ENCODE results near the gene TP53.

TP53 gene

DNA sequence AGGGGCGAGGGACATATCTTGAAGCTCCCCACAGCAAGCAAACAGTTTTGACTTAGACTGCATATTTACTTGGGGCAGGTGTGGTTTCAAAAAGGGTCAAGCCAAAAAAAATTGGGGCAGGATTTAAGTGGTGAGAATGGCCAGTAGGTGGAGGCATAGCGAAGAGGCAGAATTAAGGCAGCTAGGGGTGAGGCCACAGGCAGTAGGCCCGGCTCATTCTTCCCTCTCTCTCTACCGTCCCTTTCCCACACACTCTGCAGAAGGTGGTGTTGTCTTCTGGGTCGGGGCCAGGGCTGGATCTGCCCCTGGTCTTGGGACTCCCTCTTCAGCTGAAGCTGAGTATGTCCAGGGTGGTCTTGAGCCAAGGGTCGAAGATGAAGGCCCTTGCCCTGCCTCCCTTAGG, 54.8 kb downstream of the TP53 start:
- H4K20me1 ChIP-seq (ENCODE audit: low read depth, low read length) = no peaks in the 10 kb centered on the region

DNA sequence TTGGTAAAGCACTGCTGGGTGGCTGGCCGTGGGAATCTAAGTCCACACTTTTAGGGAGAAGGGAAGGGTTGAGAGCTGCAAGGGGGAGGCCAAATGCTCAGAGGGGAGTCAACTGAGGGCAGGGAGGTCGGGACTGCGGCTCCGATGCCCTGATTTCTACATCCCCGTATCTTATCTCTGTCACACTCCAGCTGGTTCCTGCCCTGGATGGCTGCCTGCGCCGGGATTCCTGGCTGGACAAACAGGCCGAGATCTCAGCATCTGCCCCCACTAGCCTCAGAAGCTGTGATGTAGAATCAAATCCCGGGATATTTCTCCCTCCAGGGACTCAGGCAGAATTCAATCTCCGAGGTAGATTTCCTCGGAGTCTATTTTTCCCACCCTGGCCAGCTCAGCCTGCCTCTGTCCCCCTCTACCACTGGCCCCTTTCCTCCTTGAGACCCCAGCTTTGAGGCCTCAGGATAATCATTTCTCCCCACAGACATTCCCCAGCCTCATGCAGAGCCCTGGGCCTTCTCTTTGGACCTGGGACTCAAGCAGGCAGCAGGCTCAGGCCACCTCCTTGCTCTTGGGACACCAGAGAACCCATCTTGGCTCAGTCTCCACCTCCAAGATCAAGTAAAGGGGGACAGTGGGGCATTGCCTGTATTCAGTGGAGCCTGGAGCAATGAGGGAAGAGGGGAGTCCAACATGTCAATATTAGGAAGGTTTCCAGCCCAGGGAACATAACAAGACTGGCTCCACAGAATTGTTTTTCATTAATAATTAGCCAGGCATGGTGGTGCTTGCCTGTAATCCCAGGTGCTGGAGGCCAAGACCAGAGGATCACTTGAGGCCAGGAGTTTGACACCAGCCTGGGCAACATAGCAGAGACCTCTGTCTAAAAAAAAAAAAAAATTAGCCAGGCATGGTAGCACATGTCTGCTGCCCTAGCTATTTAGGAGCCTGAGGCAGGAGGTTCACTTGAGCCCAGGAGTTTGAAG, 55.6 kb downstream of the TP53 start:
- H2AFZ ChIP-seq (ENCODE audit: low read depth, low read length, severe bottlenecking) = no peak overlapping the region
- H3K9ac ChIP-seq (ENCODE audit: low read length) = no peak overlapping the region
- H3K36me3 ChIP-seq (ENCODE audit: low read length) = no peaks in the 10 kb centered on the region
- H3K4me3 ChIP-seq (ENCODE audit: insufficient read depth, low read length, poor library complexity, severe bottlenecking) = no peak overlapping the region
- H3K9me3 ChIP-seq (ENCODE audit: insufficient read depth, low read length) = no peaks in the 10 kb centered on the region
- H3K4me2 ChIP-seq (ENCODE audit: low read depth, low read length, poor library complexity, severe bottlenecking) = no peak overlapping the region
- H3K79me2 ChIP-seq (ENCODE audit: insufficient read depth, low read length) = no peaks in the 10 kb centered on the region
- no peak for TF ChIP-seq EZH2phosphoT487 (conservative IDR thresholded peaks at IDR 0.05; ENCODE audit: low read length)
- TF ChIP-seq, protein P1, sequence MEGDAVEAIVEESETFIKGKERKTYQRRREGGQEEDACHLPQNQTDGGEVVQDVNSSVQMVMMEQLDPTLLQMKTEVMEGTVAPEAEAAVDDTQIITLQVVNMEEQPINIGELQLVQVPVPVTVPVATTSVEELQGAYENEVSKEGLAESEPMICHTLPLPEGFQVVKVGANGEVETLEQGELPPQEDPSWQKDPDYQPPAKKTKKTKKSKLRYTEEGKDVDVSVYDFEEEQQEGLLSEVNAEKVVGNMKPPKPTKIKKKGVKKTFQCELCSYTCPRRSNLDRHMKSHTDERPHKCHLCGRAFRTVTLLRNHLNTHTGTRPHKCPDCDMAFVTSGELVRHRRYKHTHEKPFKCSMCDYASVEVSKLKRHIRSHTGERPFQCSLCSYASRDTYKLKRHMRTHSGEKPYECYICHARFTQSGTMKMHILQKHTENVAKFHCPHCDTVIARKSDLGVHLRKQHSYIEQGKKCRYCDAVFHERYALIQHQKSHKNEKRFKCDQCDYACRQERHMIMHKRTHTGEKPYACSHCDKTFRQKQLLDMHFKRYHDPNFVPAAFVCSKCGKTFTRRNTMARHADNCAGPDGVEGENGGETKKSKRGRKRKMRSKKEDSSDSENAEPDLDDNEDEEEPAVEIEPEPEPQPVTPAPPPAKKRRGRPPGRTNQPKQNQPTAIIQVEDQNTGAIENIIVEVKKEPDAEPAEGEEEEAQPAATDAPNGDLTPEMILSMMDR (IDR thresholded peaks at IDR 0.05; ENCODE audit: insufficient read depth, low read length, poor library complexity, severe bottlenecking) = no peak
- H3F3A ChIP-seq (ENCODE audit: insufficient read depth) = no peaks in the 10 kb centered on the region
- no peaks in the 10 kb centered on the region for H3K27me3 ChIP-seq (ENCODE audit: low read length)
- H4K20me1 ChIP-seq (ENCODE audit: low read depth, low read length) = no peaks in the 10 kb centered on the region
- no peaks in the 10 kb centered on the region for H3K9me2 ChIP-seq (replicated peaks; ENCODE audit: insufficient read depth, low read length)
- no peak overlapping the region for H3K27ac ChIP-seq (ENCODE audit: low read depth, low read length)

More for the DNA sequence above, 54.8 kb downstream of the TP53 start:
- Histone ChIP-seq H3K4me2 (ENCODE audit: low read depth, low read length, poor library complexity, severe bottlenecking) (no peak overlapping the region), H3K79me2 (ENCODE audit: insufficient read depth, low read length) (no peaks in the 10 kb centered on the region), H2AFZ (ENCODE audit: low read depth, low read length, severe bottlenecking) (peak overlapping the region; percentile 20), H3K27ac (ENCODE audit: low read depth, low read length) (no peak overlapping the region), H3K9me2 (replicated peaks; ENCODE audit: insufficient read depth, low read length) (no peaks in the 10 kb centered on the region), H3K9ac (ENCODE audit: low read length) (no peak overlapping the region), H3K9me3 (ENCODE audit: insufficient read depth, low read length) (no peaks in the 10 kb centered on the region), H3K36me3 (ENCODE audit: low read length) (no peaks in the 10 kb centered on the region), H3K4me3 (ENCODE audit: insufficient read depth, low read length, poor library complexity, severe bottlenecking) (no peak overlapping the region), H3F3A (ENCODE audit: insufficient read depth) (no peaks in the 10 kb centered on the region), H3K27me3 (ENCODE audit: low read length) (no peaks in the 10 kb centered on the region)
- no peak for TF ChIP-seq EZH2phosphoT487 (conservative IDR thresholded peaks at IDR 0.05; ENCODE audit: low read length)
- TF ChIP-seq, protein P1 (IDR thresholded peaks at IDR 0.05; ENCODE audit: insufficient read depth, low read length, poor library complexity, severe bottlenecking) = peak; percentile 20

DNA sequence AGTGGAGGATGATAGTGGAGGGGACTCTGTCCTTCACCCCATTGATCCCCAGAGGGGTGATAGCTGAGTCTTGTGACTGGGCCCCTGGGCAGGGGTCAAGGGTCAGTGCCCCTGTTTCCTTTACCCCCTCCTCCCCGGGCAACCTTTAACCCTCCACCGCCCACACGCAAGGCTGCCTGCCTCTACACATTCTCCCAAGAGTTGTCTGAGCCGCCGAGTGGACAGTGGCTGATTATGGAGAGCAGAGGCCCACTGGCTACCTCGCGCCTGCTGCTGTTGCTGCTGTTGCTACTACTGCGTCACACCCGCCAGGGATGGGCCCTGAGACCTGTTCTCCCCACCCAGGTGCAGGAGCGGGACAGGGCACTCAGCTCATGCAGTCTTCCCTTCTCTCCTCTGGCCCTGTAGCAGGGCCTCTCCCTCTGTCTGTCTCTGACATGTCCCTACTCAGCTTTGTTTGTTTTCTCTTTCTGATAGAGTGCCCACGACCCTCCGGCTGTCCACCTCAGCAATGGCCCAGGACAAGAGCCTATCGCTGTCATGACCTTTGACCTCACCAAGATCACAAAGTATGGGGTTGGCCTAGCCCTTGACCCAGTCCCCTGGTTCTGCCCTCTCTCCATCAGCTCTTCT, 57.2 kb downstream of the TP53 start, which contains the start of gene SHBG:
Gene SHBG (plus strand): TSS at position 197 of the 633 bp plus-strand sequence. CDS start 38 bp downstream, at position 235.
- Histone ChIP-seq H3K9ac (ENCODE audit: low read length) (no peak within 1 kb of the TSS), H2AFZ (ENCODE audit: low read depth, low read length, severe bottlenecking) (no peak within 1 kb of the TSS), H3F3A (ENCODE audit: insufficient read depth) (no peaks in the 10 kb centered on the region), H3K4me3 (ENCODE audit: insufficient read depth, low read length, poor library complexity, severe bottlenecking) (no peak within 1 kb of the TSS), H3K9me3 (ENCODE audit: insufficient read depth, low read length) (no peaks in the 10 kb centered on the region), H4K20me1 (ENCODE audit: low read depth, low read length) (no peaks in the 10 kb centered on the region), H3K27ac (ENCODE audit: low read depth, low read length) (no peak within 1 kb of the TSS), H3K79me2 (ENCODE audit: insufficient read depth, low read length) (no peaks in the 10 kb centered on the region), H3K4me2 (ENCODE audit: low read depth, low read length, poor library complexity, severe bottlenecking) (no peak within 1 kb of the TSS), H3K36me3 (ENCODE audit: low read length) (no peaks in the 10 kb centered on the region), H3K27me3 (ENCODE audit: low read length) (no peaks in the 10 kb centered on the region), H3K9me2 (replicated peaks; ENCODE audit: insufficient read depth, low read length) (no peaks in the 10 kb centered on the region)
- TF ChIP-seq, protein P1 (IDR thresholded peaks at IDR 0.05; ENCODE audit: insufficient read depth, low read length, poor library complexity, severe bottlenecking) = no peak
- TF ChIP-seq EZH2phosphoT487 (conservative IDR thresholded peaks at IDR 0.05; ENCODE audit: low read length) = no peak
